Astrocyte (in vitro differentiated cells and primary cell): ENCODE data around the gene IDE.

ENCODE experiments used
- CTCF ChIP-seq: IDR thresholded peaks from 2 replicates; pipeline ENCODE4 v1.5.1; 2011; ENCODE audit warnings: low read depth, mild to moderate bottlenecking, inconsistent platforms, low read length, moderate library complexity; ENCODE audit not compliant: insufficient read depth
- EZH2 ChIP-seq: IDR thresholded peaks from 2 replicates; pipeline ENCODE4 v1.6.1; 2012; ENCODE audit warnings: mild to moderate bottlenecking, low read length, inconsistent platforms; ENCODE audit not compliant: insufficient read depth

DNA sequence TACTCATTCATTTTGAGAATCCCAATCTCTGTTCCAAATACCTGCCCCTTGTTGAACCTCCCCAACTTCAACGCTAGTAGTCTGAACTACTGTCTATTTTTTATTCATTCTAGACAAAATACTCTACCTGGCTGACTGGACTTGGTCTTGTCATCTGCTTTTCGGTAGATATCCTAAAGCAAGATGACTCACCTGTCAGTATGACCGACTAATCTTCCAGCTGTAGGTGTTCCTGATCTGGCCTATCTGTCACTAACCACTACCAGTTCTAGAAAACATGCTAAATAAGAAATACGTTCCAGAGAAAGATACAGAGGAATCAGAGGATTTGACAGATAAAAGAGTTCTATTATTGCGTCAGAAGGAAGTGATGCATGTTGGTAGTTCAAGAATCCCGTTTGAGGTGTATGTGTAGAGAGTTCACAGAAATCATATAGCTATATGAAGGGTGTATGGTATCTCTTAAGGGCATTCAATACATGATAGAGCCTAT, 81.1 kb downstream of the IDE start:
- TF ChIP-seq CTCF, result no peak
- no peak for TF ChIP-seq EZH2
